Measurements from ENCODE around the gene TNFSF13.
A peak's percentile ranks its signal among the peaks of the same experiment; 100 is the strongest.

GRCh38 chr17:7561589-7562207 is 3.1 kb downstream of the TNFSF13 start, which contains the start of gene SENP3:
- TF ChIP-seq POLR2A (IDR thresholded peaks at IDR 0.05; ENCODE audit: low read depth, low read length) (no peak), CTCF (conservative IDR thresholded peaks at IDR 0.05; ENCODE audit: low read depth, low read length) (no peak), SMC3 (IDR thresholded peaks at IDR 0.05; ENCODE audit: low read depth, low read length) (no peak), MXI1 (IDR thresholded peaks at IDR 0.05; ENCODE audit: borderline replicate concordance, low read depth, low read length) (peak; percentile 82; the same call in 1 of the 2 replicates), USF2 (IDR thresholded peaks at IDR 0.05; ENCODE audit: low read depth, low read length) (peak; percentile 47; the same call in 1 of the 2 replicates), CEBPB (IDR thresholded peaks at IDR 0.05; ENCODE audit: low read depth, low read length) (no peak)

Data from IMR-90 (cell line).